ENCODE results near the gene LIN54.

Gene LIN54

GRCh38 chr4:82984459-82984858, 26.2 kb downstream of the LIN54 start:
- DNase-seq (ENCODE audit: insufficient read length, low spot score): no peak
- FAIRE-seq: no peak
- TF ChIP-seq TAF1 (IDR thresholded peaks at IDR 0.05; ENCODE audit: low read depth, low read length) (no peak), POLR2AphosphoS5 (IDR thresholded peaks at IDR 0.05; ENCODE audit: low read depth, low read length) (no peak), SPI1 (IDR thresholded peaks at IDR 0.05; ENCODE audit: low read depth, low read length) (no peak), POLR2A (IDR thresholded peaks at IDR 0.05; ENCODE audit: low read depth, low read length) (no peak), POU2F2 (IDR thresholded peaks at IDR 0.05; ENCODE audit: low read depth, low read length) (no peak), PAX5 (IDR thresholded peaks at IDR 0.05; ENCODE audit: insufficient read depth, low read length, severe bottlenecking) (no peak)

GRCh38 chr4:82983444-82983843, 27.2 kb downstream of the LIN54 start:
- DNase-seq (ENCODE audit: insufficient read length, low spot score) (no peak), FAIRE-seq (no peak)
- TF ChIP-seq TAF1 (IDR thresholded peaks at IDR 0.05; ENCODE audit: low read depth, low read length) (no peak), POLR2A (IDR thresholded peaks at IDR 0.05; ENCODE audit: low read depth, low read length) (no peak), POLR2AphosphoS5 (IDR thresholded peaks at IDR 0.05; ENCODE audit: low read depth, low read length) (no peak), SPI1 (IDR thresholded peaks at IDR 0.05; ENCODE audit: low read depth, low read length) (no peak), POU2F2 (IDR thresholded peaks at IDR 0.05; ENCODE audit: low read depth, low read length) (no peak), PAX5 (IDR thresholded peaks at IDR 0.05; ENCODE audit: insufficient read depth, low read length, severe bottlenecking) (no peak)

DNA sequence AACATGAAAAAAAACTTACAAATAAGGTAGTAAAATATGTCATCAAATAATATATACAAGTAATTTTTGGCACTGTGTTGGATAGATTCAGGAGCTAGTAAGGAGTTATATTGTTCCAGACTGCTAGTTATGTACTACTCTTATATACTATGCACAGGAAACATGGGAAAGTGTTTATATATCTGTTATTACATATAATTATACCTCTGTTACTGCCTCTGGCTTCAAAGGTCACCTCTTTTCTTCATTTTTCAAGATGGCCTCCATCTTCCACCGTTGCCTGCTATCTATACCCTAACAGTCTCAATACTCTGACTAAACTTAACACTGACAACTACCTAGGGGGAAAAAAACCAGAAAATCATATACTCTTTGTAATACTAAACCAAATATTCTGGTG, 29.5 kb downstream of the LIN54 start:
- DNase-seq (ENCODE audit: insufficient read length, low spot score) (no peak), FAIRE-seq (no peak)
- TF ChIP-seq PAX5 (IDR thresholded peaks at IDR 0.05; ENCODE audit: insufficient read depth, low read length, severe bottlenecking) (no peak), POU2F2 (IDR thresholded peaks at IDR 0.05; ENCODE audit: low read depth, low read length) (no peak), SPI1 (IDR thresholded peaks at IDR 0.05; ENCODE audit: low read depth, low read length) (no peak), POLR2A (IDR thresholded peaks at IDR 0.05; ENCODE audit: low read depth, low read length) (no peak), POLR2AphosphoS5 (IDR thresholded peaks at IDR 0.05; ENCODE audit: low read depth, low read length) (no peak), TAF1 (IDR thresholded peaks at IDR 0.05; ENCODE audit: low read depth, low read length) (no peak)

GRCh38 chr4:82975792-82976191, 34.8 kb downstream of the LIN54 start:
- no peak for FAIRE-seq
- TF ChIP-seq SPI1 (IDR thresholded peaks at IDR 0.05; ENCODE audit: low read depth, low read length) (no peak), POU2F2 (IDR thresholded peaks at IDR 0.05; ENCODE audit: low read depth, low read length) (no peak)
- no peak for DNase-seq (ENCODE audit: insufficient read length, low spot score)

GRCh38 chr4:82969414-82969813, 41.2 kb downstream of the LIN54 start:
- DNase-seq (ENCODE audit: insufficient read length, low spot score): no peak
- TF ChIP-seq POU2F2 (IDR thresholded peaks at IDR 0.05; ENCODE audit: low read depth, low read length) (no peak), PAX5 (IDR thresholded peaks at IDR 0.05; ENCODE audit: insufficient read depth, low read length, severe bottlenecking) (no peak), POLR2AphosphoS5 (IDR thresholded peaks at IDR 0.05; ENCODE audit: low read depth, low read length) (no peak), TAF1 (IDR thresholded peaks at IDR 0.05; ENCODE audit: low read depth, low read length) (no peak), SPI1 (IDR thresholded peaks at IDR 0.05; ENCODE audit: low read depth, low read length) (no peak), POLR2A (IDR thresholded peaks at IDR 0.05; ENCODE audit: low read depth, low read length) (no peak)
- FAIRE-seq: peak; percentile 13

- FAIRE-seq: peak; percentile 47
- no peak for DNase-seq (ENCODE audit: insufficient read length, low spot score)
- TF ChIP-seq POU2F2 (IDR thresholded peaks at IDR 0.05; ENCODE audit: low read depth, low read length) (0 out of 2 replicates have a peak, but pooled peaks have one; percentile 15), TAF1 (IDR thresholded peaks at IDR 0.05; ENCODE audit: low read depth, low read length) (no peak)
Measured at GRCh38 chr4:82968972-82969371, 41.7 kb downstream of the LIN54 start.

DNA sequence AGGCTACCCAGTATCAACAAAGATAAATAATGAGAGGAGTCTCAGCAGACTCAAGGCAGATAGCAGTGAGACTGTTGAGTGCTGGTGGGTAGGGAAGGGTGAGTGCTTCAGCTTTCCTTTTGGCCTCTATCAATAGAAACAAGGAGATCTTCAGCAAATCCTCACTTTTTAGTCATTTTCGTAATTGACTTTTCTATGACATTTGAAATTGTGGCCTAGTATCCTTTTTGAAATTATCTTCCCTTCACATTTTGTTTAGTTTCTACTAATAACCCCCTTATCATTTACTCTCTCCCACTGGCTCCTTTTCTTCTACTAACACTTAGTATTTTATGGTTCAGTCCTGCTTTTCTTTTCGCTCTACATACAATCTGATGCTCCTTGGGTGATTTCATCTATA, 44.9 kb downstream of the LIN54 start:
- TF ChIP-seq POU2F2 (IDR thresholded peaks at IDR 0.05; ENCODE audit: low read depth, low read length): no peak
- TF ChIP-seq SPI1 (IDR thresholded peaks at IDR 0.05; ENCODE audit: low read depth, low read length): no peak
- no peak for TF ChIP-seq TAF1 (IDR thresholded peaks at IDR 0.05; ENCODE audit: low read depth, low read length)
- FAIRE-seq (no peak), DNase-seq (ENCODE audit: insufficient read length, low spot score) (no peak)

DNA sequence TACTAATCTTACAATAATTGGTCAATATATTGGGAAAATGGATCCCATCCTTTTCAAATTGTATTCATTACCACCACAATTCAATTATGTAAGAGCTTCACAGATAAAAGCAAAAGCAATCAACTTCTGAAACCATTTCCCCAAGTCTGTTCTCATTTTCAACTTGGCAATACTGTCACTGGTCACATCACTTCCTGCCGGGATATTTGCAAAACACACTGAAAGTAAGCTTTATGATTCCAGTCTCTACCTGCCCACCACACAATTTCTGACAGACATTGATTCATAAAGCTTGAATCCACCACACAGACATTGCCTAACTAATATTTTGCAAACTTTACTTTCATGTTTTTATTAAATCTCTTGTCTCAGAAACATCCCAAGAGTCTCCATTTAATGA, 53.6 kb downstream of the LIN54 start:
- DNase-seq (ENCODE audit: insufficient read length, low spot score) (peak; percentile 1), FAIRE-seq (peak; percentile 75)
- TF ChIP-seq POLR2A (IDR thresholded peaks at IDR 0.05; ENCODE audit: low read depth, low read length) (no peak), SPI1 (IDR thresholded peaks at IDR 0.05; ENCODE audit: low read depth, low read length) (no peak), POLR2AphosphoS5 (IDR thresholded peaks at IDR 0.05; ENCODE audit: low read depth, low read length) (no peak), POU2F2 (IDR thresholded peaks at IDR 0.05; ENCODE audit: low read depth, low read length) (no peak), TAF1 (IDR thresholded peaks at IDR 0.05; ENCODE audit: low read depth, low read length) (no peak), PAX5 (IDR thresholded peaks at IDR 0.05; ENCODE audit: insufficient read depth, low read length, severe bottlenecking) (no peak)

DNA sequence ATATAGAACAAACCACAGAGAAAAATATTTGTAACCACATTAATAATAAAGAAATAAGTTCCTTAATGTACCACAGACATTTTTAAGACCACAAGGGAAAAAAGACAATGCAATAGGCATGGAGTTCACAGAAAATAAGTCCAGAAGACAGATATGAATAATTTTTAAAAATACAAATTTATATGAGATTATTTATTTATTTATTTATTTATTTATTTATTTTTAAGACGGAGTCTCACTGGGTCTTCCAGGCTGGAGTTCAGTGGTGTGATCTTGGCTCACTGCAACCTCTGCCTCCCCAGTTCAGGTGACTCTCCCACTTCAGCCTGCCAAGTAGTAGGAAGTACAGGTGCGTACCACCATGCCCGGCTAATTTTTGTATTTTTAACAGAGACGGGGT, 56.4 kb downstream of the LIN54 start:
- DNase-seq (ENCODE audit: insufficient read length, low spot score) (no peak), FAIRE-seq (no peak)
- no peak for TF ChIP-seq POU2F2 (IDR thresholded peaks at IDR 0.05; ENCODE audit: low read depth, low read length)
- TF ChIP-seq SPI1 (IDR thresholded peaks at IDR 0.05; ENCODE audit: low read depth, low read length): no peak
- TF ChIP-seq POLR2AphosphoS5 (IDR thresholded peaks at IDR 0.05; ENCODE audit: low read depth, low read length): no peak
- TF ChIP-seq TAF1 (IDR thresholded peaks at IDR 0.05; ENCODE audit: low read depth, low read length): no peak
- no peak for TF ChIP-seq PAX5 (IDR thresholded peaks at IDR 0.05; ENCODE audit: insufficient read depth, low read length, severe bottlenecking)
- TF ChIP-seq POLR2A (IDR thresholded peaks at IDR 0.05; ENCODE audit: low read depth, low read length): no peak

- no peak for TF ChIP-seq TAF1 (IDR thresholded peaks at IDR 0.05; ENCODE audit: low read depth, low read length)
- no peak for TF ChIP-seq POLR2AphosphoS5 (IDR thresholded peaks at IDR 0.05; ENCODE audit: low read depth, low read length)
- no peak for TF ChIP-seq PAX5 (IDR thresholded peaks at IDR 0.05; ENCODE audit: insufficient read depth, low read length, severe bottlenecking)
- no peak for TF ChIP-seq POLR2A (IDR thresholded peaks at IDR 0.05; ENCODE audit: low read depth, low read length)
- no peak for TF ChIP-seq POU2F2 (IDR thresholded peaks at IDR 0.05; ENCODE audit: low read depth, low read length)
- TF ChIP-seq SPI1 (IDR thresholded peaks at IDR 0.05; ENCODE audit: low read depth, low read length): no peak
- FAIRE-seq: no peak
- DNase-seq (ENCODE audit: insufficient read length, low spot score): no peak
Measured at GRCh38 chr4:82951196-82951595, 59.4 kb downstream of the LIN54 start.

Measured in GM12891 (cell line).